Hepatocyte (in vitro differentiated cells): ENCODE data around the gene FAM32A. TPM values are rescaled to one million over a fixed set of nuclear protein-coding genes. Genes with fewer than 3 reads are reported as not detected.

ENCODE experiments used
- DNase-seq: peaks from one replicate; pipeline ENCODE4 v3.0.0-alpha.2; 2016; ENCODE audit warnings: low spot score
- H2AFZ ChIP-seq: fragments of 200-600 bp; sonication (generic); 2 replicates; pipeline ENCODE4 v1.6.0; 2016; ENCODE audit warnings: antibody characterized with exemption, mild to moderate bottlenecking
- H3K27ac ChIP-seq: fragments of 200-600 bp; sonication (generic); 2 replicates; pipeline ENCODE4 v1.5.1; 2016; ENCODE audit warnings: mild to moderate bottlenecking
- H3K27me3 ChIP-seq: fragments of 200-600 bp; sonication (generic); 2 replicates; pipeline ENCODE4 v1.6.1; 2016
- H3K36me3 ChIP-seq: fragments of 200-600 bp; sonication (generic); replicated peaks from 2 replicates; pipeline ENCODE4 v1.5.1; 2016; ENCODE audit warnings: low read depth; ENCODE audit not compliant: insufficient read depth
- H3K4me1 ChIP-seq: fragments of 200-600 bp; sonication (generic); 2 replicates; pipeline ENCODE4 v1.5.1; 2016; ENCODE audit warnings: mild to moderate bottlenecking, moderate library complexity; ENCODE audit not compliant: insufficient read depth
- H3K4me2 ChIP-seq: fragments of 200-600 bp; sonication (generic); 2 replicates; pipeline ENCODE4 v1.6.0; 2016
- H3K4me3 ChIP-seq: fragments of 200-600 bp; sonication (generic); 2 replicates; pipeline ENCODE4 v1.5.1; 2016; ENCODE audit warnings: mild to moderate bottlenecking
- H3K79me2 ChIP-seq: fragments of 200-600 bp; sonication (generic); 2 replicates; pipeline ENCODE4 v1.6.0; 2017; ENCODE audit warnings: mild to moderate bottlenecking
- H3K9me2 ChIP-seq: fragments of 200-600 bp; sonication (generic); replicated peaks from 2 replicates; pipeline ENCODE4 v1.6.0; 2017; ENCODE audit warnings: mild to moderate bottlenecking; ENCODE audit not compliant: insufficient read depth
- H3K9me3 ChIP-seq: fragments of 200-600 bp; sonication (generic); 2 replicates; pipeline ENCODE4 v1.5.1; 2016; ENCODE audit warnings: low read depth, mild to moderate bottlenecking
- H4K20me1 ChIP-seq: fragments of 200-600 bp; sonication (generic); 2 replicates; pipeline ENCODE4 v1.6.0; 2016; ENCODE audit warnings: mild to moderate bottlenecking; ENCODE audit not compliant: insufficient read depth, poor library complexity, severe bottlenecking
- CTCF ChIP-seq: fragments of 200-600 bp; sonication (generic); IDR thresholded peaks from 2 replicates; pipeline ENCODE4 v1.5.1; 2016; ENCODE audit warnings: antibody characterized with exemption, mild to moderate bottlenecking; ENCODE audit not compliant: poor library complexity
- EZH2 ChIP-seq: fragments of 200-600 bp; sonication (generic); IDR thresholded peaks from 2 replicates; pipeline ENCODE4 v1.6.1; 2016; ENCODE audit warnings: antibody characterized with exemption, mild to moderate bottlenecking, borderline replicate concordance
- EZH2phosphoT487 ChIP-seq: fragments of 200-600 bp; sonication (generic); IDR thresholded peaks from one replicate; pipeline ENCODE4 v1.6.1; 2018; ENCODE audit warnings: antibody characterized with exemption, mild to moderate bottlenecking, low read depth, moderate library complexity; ENCODE audit not compliant: unreplicated experiment, severe bottlenecking
- WGBS: methylation state at CpG from one replicate; pipeline ENCODE4 v1.1.6; 2016; ENCODE audit warnings: low lambda C conversion rate; ENCODE audit errors: missing lambda C conversion rate; 5-methylcytosine and 5-hydroxymethylcytosine counted together
- polyA plus RNA-seq: library from polyadenylated mRNA; unstranded; fragments of >200 nt; fragmentation: Nextera tagmentation; extraction: Ambion mirVana; gene quantifications from 2 replicates; pipeline ENCODE4 v1.2.1, GENCODE V29; 2016
- total RNA-seq: library from RNA; depleted of rRNA; stranded (reverse); fragments of >200 nt; gene quantifications from 2 replicates; pipeline ENCODE4 v1.2.3, GENCODE V29; 2014

FAM32A gene
- total and polyA plus RNA-seq, 2 experiments from 2014 or later = 132 to 154 TPM

- WGBS = under 1% methylated on average over 20 of the region's 20 CpGs
These were observed 536 bp downstream of the FAM32A start for GRCh38 chr19:16185768-16186123.

GRCh38 chr19:16188521-16188920 is 3.3 kb downstream of the FAM32A start:
- H3K79me2 ChIP-seq = peaks cover 39% of the 10 kb centered on the region
- no peak overlapping the region for H3K27ac ChIP-seq
- no peaks in the 10 kb centered on the region for H3K9me3 ChIP-seq
- no peaks in the 10 kb centered on the region for H3K9me2 ChIP-seq
- no peaks in the 10 kb centered on the region for H3K27me3 ChIP-seq
- H2AFZ ChIP-seq = no peak overlapping the region
- H3K4me1 ChIP-seq = peaks cover 8% of the 10 kb centered on the region
- no peak overlapping the region for H3K4me3 ChIP-seq
- 98% methylated on average over 3 of the region's 3 CpGs for WGBS
- H3K36me3 ChIP-seq = no peaks in the 10 kb centered on the region
- no peak overlapping the region for H3K4me2 ChIP-seq
- no peak for DNase-seq
- no peaks in the 10 kb centered on the region for H4K20me1 ChIP-seq
- no peak for TF ChIP-seq EZH2
- no peak for TF ChIP-seq CTCF
- TF ChIP-seq EZH2phosphoT487 = no peak

More at GRCh38 chr19:16185768-16186123, 536 bp downstream of the FAM32A start:
- Histone ChIP-seq H3K4me1 (peaks cover 8% of the 10 kb centered on the region), H3K36me3 (no peaks in the 10 kb centered on the region), H3K9me3 (no peaks in the 10 kb centered on the region), H4K20me1 (no peaks in the 10 kb centered on the region), H3K27ac (peak overlapping the region; percentile 85), H3K27me3 (no peaks in the 10 kb centered on the region), H3K9me2 (no peaks in the 10 kb centered on the region), H3K4me3 (peak overlapping the region; percentile 60), H2AFZ (peak overlapping the region; percentile 55), H3K4me2 (peak overlapping the region; percentile 85), H3K79me2 (peaks cover 39% of the 10 kb centered on the region)
- TF ChIP-seq CTCF = peak; percentile 50
- TF ChIP-seq EZH2phosphoT487 = no peak
- peak; percentile 70 for DNase-seq

- TF ChIP-seq EZH2 = no peak
- TF ChIP-seq CTCF = no peak
- TF ChIP-seq EZH2phosphoT487 = no peak
- no peaks in the 10 kb centered on the region for H4K20me1 ChIP-seq
- H3K27ac ChIP-seq = no peak overlapping the region
- no peaks in the 10 kb centered on the region for H3K9me2 ChIP-seq
- H3K9me3 ChIP-seq = no peaks in the 10 kb centered on the region
- H3K4me3 ChIP-seq = no peak overlapping the region
- H3K4me1 ChIP-seq = peaks cover 8% of the 10 kb centered on the region
- no peak for DNase-seq
- H3K79me2 ChIP-seq = peaks cover 39% of the 10 kb centered on the region
- WGBS = 86% methylated on average over 6 of the region's 6 CpGs
- no peak overlapping the region for H2AFZ ChIP-seq
- H3K4me2 ChIP-seq = no peak overlapping the region
- H3K36me3 ChIP-seq = no peaks in the 10 kb centered on the region
- H3K27me3 ChIP-seq = no peaks in the 10 kb centered on the region
These were observed 5.0 kb downstream of the FAM32A start for GRCh38 chr19:16190198-16190597.

GRCh38 chr19:16190736-16191135 is 5.5 kb downstream of the FAM32A start:
- TF ChIP-seq CTCF = no peak
- no peak for TF ChIP-seq EZH2
- Histone ChIP-seq H2AFZ (no peak overlapping the region), H3K27ac (no peak overlapping the region), H4K20me1 (no peaks in the 10 kb centered on the region), H3K4me2 (no peak overlapping the region), H3K36me3 (no peaks in the 10 kb centered on the region), H3K9me2 (no peaks in the 10 kb centered on the region), H3K9me3 (no peaks in the 10 kb centered on the region), H3K4me3 (no peak overlapping the region), H3K4me1 (peaks cover 8% of the 10 kb centered on the region), H3K79me2 (peaks cover 37% of the 10 kb centered on the region), H3K27me3 (no peaks in the 10 kb centered on the region)
- 97% methylated on average over 10 of the region's 10 CpGs for WGBS
- DNase-seq = no peak
